PC-9 (cell line): ENCODE measurements around the gene TAOK1.

Experiments used
- CTCF ChIP-seq: fragments of 200-600 bp; sonication (generic); conservative IDR thresholded peaks from 2 replicates; pipeline ENCODE4 v1.6.1; 2017; ENCODE audit warnings: mixed run types, antibody characterized with exemption, mild to moderate bottlenecking, moderate library complexity
- EZH2 ChIP-seq: fragments of 200-600 bp; sonication (generic); IDR thresholded peaks from 2 replicates; pipeline ENCODE4 v1.8.0; 2017; ENCODE audit warnings: antibody characterized with exemption, low read depth

- TF ChIP-seq CTCF = no peak; the same call in 1 of the 2 replicates
- TF ChIP-seq EZH2 = no peak
Measured at GRCh38 chr17:29384901-29385300, 5.3 kb upstream of the TAOK1 start.
